ENCODE results near the gene TNS2. TPM values are rescaled to one million over a fixed set of nuclear protein-coding genes. Genes with fewer than 3 reads are reported as not detected.
"Not testable (repeated sequence)": the region's sequence is repeated elsewhere in the genome, so short reads cannot be mapped to it uniquely, and the experiment has no call there.

Gene TNS2
- total and polyA plus RNA-seq, 3 experiments from 2014 or later, result 0.35 to 5.6 (median 2.1) TPM

GRCh38 chr12:53031616-53032015 lies 18.2 kb upstream of the TNS2 start:
- Mint-ChIP-seq H3K4me1 (peaks cover 0 to 6% (median 4%) of the 10 kb centered on the region in 3 donors), H3K36me3 (peaks cover 13 to 81% (median 28%) of the 10 kb centered on the region in 3 donors), H3K9me3 (no peaks in the 10 kb centered on the region), H3K27me3 (no peaks in the 10 kb centered on the region), H3K4me3 (no peak overlapping the region), H3K27ac (peak overlapping the region in 1 of 8 donors; percentile 94)
- Histone ChIP-seq H3K27me3 (ENCODE audit: insufficient read depth, low read length, poor library complexity, severe bottlenecking) (no peaks in the 10 kb centered on the region), H3K36me3 (ENCODE audit: insufficient read depth, low read length) (peaks cover 43% of the 10 kb centered on the region), H3K4me3 (ENCODE audit: low read length) (no peak overlapping the region), H3K27ac (ENCODE audit: low read depth, low read length) (no peak overlapping the region), H3K4me1 (ENCODE audit: insufficient read depth, low read length) (no peaks in the 10 kb centered on the region), H3K9me3 (ENCODE audit: low read length) (no peaks in the 10 kb centered on the region)
- ChIA-PET CTCF (interaction anchor here (0.9 kb wide), 1 partner anchor 51 kb away, joined by 3 read pairs; no protein-coding TSS in a partner anchor), POLR2A (interaction anchor here (0.6 kb wide), 1 partner anchor 469 kb away, joined by 3 read pairs; the partner anchor contains the start of gene TARBP2)
- no peak for DNase-seq

GRCh38 chr12:53033832-53034231 lies 16.0 kb upstream of the TNS2 start:
- Mint-ChIP-seq H3K27ac (peak overlapping the region in 2 of 8 donors; percentile 46 to 56), H3K4me3 (peak overlapping the region in 1 of 7 donors; percentile 23), H3K36me3 (peaks cover 7 to 82% (median 28%) of the 10 kb centered on the region in 3 donors)
- H3K27me3 Mint-ChIP-seq; H3K9me3 Mint-ChIP-seq; H3K27ac ChIP-seq (ENCODE audit: low read depth, low read length); H3K4me3 ChIP-seq (ENCODE audit: low read length); H3K4me1 ChIP-seq (ENCODE audit: insufficient read depth, low read length); DNase-seq; H3K4me1 Mint-ChIP-seq; H3K27me3 ChIP-seq (ENCODE audit: insufficient read depth, low read length, poor library complexity, severe bottlenecking); H3K9me3 ChIP-seq (ENCODE audit: low read length); POLR2A ChIA-PET: not testable (repeated sequence)
- peaks cover 47% of the 10 kb centered on the region for H3K36me3 ChIP-seq (ENCODE audit: insufficient read depth, low read length)
- CTCF ChIA-PET, result interaction anchor here (0.7 kb wide), 1 partner anchor 14 kb away, joined by 3 read pairs; no protein-coding TSS in a partner anchor

GRCh38 chr12:53034459-53034858 lies 15.4 kb upstream of the TNS2 start:
- no peak overlapping the region for H3K4me3 ChIP-seq (ENCODE audit: low read length)
- H3K27ac ChIP-seq (ENCODE audit: low read depth, low read length), result no peak overlapping the region
- ChIA-PET CTCF (interaction anchor here (0.7 to 1.4 kb wide), 2 partner anchors 13 to 18 kb away, joined by 3 to 4 read pairs; no protein-coding TSS in a partner anchor), POLR2A (interaction anchor here (0.7 kb wide), 1 partner anchor 18 kb away, joined by 5 read pairs; no protein-coding TSS in a partner anchor)
- H3K27ac Mint-ChIP-seq, result peak overlapping the region in 4 of 8 donors; percentile 46 to 74 (median 69)
- peaks cover 52% of the 10 kb centered on the region for H3K36me3 ChIP-seq (ENCODE audit: insufficient read depth, low read length)
- no peaks in the 10 kb centered on the region for H3K27me3 Mint-ChIP-seq
- peaks cover 12% of the 10 kb centered on the region for H3K4me1 ChIP-seq (ENCODE audit: insufficient read depth, low read length)
- H3K36me3 Mint-ChIP-seq, result peaks cover 11 to 83% (median 32%) of the 10 kb centered on the region in 3 donors
- H3K27me3 ChIP-seq (ENCODE audit: insufficient read depth, low read length, poor library complexity, severe bottlenecking), result no peaks in the 10 kb centered on the region
- H3K4me3 Mint-ChIP-seq, result no peak overlapping the region
- no peaks in the 10 kb centered on the region for H3K9me3 Mint-ChIP-seq
- DNase-seq, result no peak
- H3K9me3 ChIP-seq (ENCODE audit: low read length), result no peaks in the 10 kb centered on the region
- peaks cover 11 to 14% (median 13%) of the 10 kb centered on the region in 3 donors for H3K4me1 Mint-ChIP-seq

- no peak overlapping the region for H3K4me3 Mint-ChIP-seq
- ChIA-PET CTCF (interaction anchor here (3.6 kb wide), 1 partner anchor 11 kb away, joined by 26 read pairs; no protein-coding TSS in a partner anchor), POLR2A (no interaction called here)
- Histone ChIP-seq H3K4me1 (ENCODE audit: insufficient read depth, low read length) (peaks cover 12% of the 10 kb centered on the region), H3K36me3 (ENCODE audit: insufficient read depth, low read length) (peaks cover 48% of the 10 kb centered on the region), H3K27me3 (ENCODE audit: insufficient read depth, low read length, poor library complexity, severe bottlenecking) (no peaks in the 10 kb centered on the region), H3K27ac (ENCODE audit: low read depth, low read length) (no peak overlapping the region), H3K9me3 (ENCODE audit: low read length) (no peaks in the 10 kb centered on the region), H3K4me3 (ENCODE audit: low read length) (no peak overlapping the region)
- peaks cover 10 to 14% (median 13%) of the 10 kb centered on the region in 3 donors for H3K4me1 Mint-ChIP-seq
- peaks cover 6 to 85% (median 27%) of the 10 kb centered on the region in 3 donors for H3K36me3 Mint-ChIP-seq
- no peak for DNase-seq
- peak overlapping the region in 2 of 8 donors; percentile 42 to 48 for H3K27ac Mint-ChIP-seq
- H3K9me3 Mint-ChIP-seq, result no peaks in the 10 kb centered on the region
- H3K27me3 Mint-ChIP-seq, result no peaks in the 10 kb centered on the region
Observed at GRCh38 chr12:53036802-53037201, 13.1 kb upstream of the TNS2 start.

- peak overlapping the region in 1 of 8 donors; percentile 49 for H3K27ac Mint-ChIP-seq
- peaks cover 6 to 66% (median 13%) of the 10 kb centered on the region in 3 donors for H3K36me3 Mint-ChIP-seq
Observed at GRCh38 chr12:53039851-53040250, 10.0 kb upstream of the TNS2 start.

GRCh38 chr12:53042607-53043454 lies 7.0 kb upstream of the TNS2 start:
- no peaks in the 10 kb centered on the region for H3K9me3 Mint-ChIP-seq
- CTCF ChIA-PET, result interaction anchor here (0.9 kb wide), 1 partner anchor 11 kb away, joined by 3 read pairs; no protein-coding TSS in a partner anchor

More at GRCh38 chr12:53039851-53040250, 10.0 kb upstream of the TNS2 start:
- H3K4me3 Mint-ChIP-seq, result peak overlapping the region in 2 of 7 donors; percentile 19 to 56
- ChIA-PET POLR2A (no interaction called here), CTCF (no interaction called here)
- peaks cover 10 to 14% (median 13%) of the 10 kb centered on the region in 3 donors for H3K4me1 Mint-ChIP-seq
- Histone ChIP-seq H3K27ac (ENCODE audit: low read depth, low read length) (no peak overlapping the region), H3K27me3 (ENCODE audit: insufficient read depth, low read length, poor library complexity, severe bottlenecking) (no peaks in the 10 kb centered on the region), H3K4me3 (ENCODE audit: low read length) (no peak overlapping the region), H3K9me3 (ENCODE audit: low read length) (no peaks in the 10 kb centered on the region), H3K4me1 (ENCODE audit: insufficient read depth, low read length) (peaks cover 12% of the 10 kb centered on the region), H3K36me3 (ENCODE audit: insufficient read depth, low read length) (peaks cover 36% of the 10 kb centered on the region)
- DNase-seq, result no peak
- no peaks in the 10 kb centered on the region for H3K9me3 Mint-ChIP-seq
- peaks cover 0 to 1% of the 10 kb centered on the region in 2 donors for H3K27me3 Mint-ChIP-seq

GRCh38 chr12:53044052-53044581 lies 5.7 kb upstream of the TNS2 start:
- Mint-ChIP-seq H3K4me1 (peaks cover 10 to 24% (median 11%) of the 10 kb centered on the region in 3 donors), H3K27me3 (peaks cover 0 to 1% of the 10 kb centered on the region in 2 donors), H3K36me3 (peaks cover 1 to 33% (median 2%) of the 10 kb centered on the region in 3 donors), H3K9me3 (no peaks in the 10 kb centered on the region), H3K27ac (peak overlapping the region in 4 of 8 donors; percentile 23 to 65 (median 34)), H3K4me3 (no peak overlapping the region)
- POLR2A ChIA-PET, result interaction anchor here (1.0 kb wide), 1 partner anchor 35 kb away, joined by 3 read pairs; the partner anchor contains the start of gene SPRYD3
- DNase-seq, result no peak
- H3K9me3 ChIP-seq (ENCODE audit: low read length), result no peaks in the 10 kb centered on the region
- CTCF ChIA-PET, result interaction anchor here (1.0 to 2.3 kb wide), 2 partner anchors 22 to 55 kb away, joined by 3 to 6 read pairs; no protein-coding TSS in a partner anchor
- no peak overlapping the region for H3K4me3 ChIP-seq (ENCODE audit: low read length)
- H3K27me3 ChIP-seq (ENCODE audit: insufficient read depth, low read length, poor library complexity, severe bottlenecking), result no peaks in the 10 kb centered on the region
- peaks cover 10% of the 10 kb centered on the region for H3K4me1 ChIP-seq (ENCODE audit: insufficient read depth, low read length)
- peaks cover 9% of the 10 kb centered on the region for H3K36me3 ChIP-seq (ENCODE audit: insufficient read depth, low read length)
- no peak overlapping the region for H3K27ac ChIP-seq (ENCODE audit: low read depth, low read length)

More at GRCh38 chr12:53042607-53043454, 7.0 kb upstream of the TNS2 start:
- DNase-seq, result no peak
- Histone ChIP-seq H3K27ac (ENCODE audit: low read depth, low read length) (no peak overlapping the region), H3K36me3 (ENCODE audit: insufficient read depth, low read length) (peaks cover 17% of the 10 kb centered on the region), H3K4me1 (ENCODE audit: insufficient read depth, low read length) (peaks cover 20% of the 10 kb centered on the region), H3K9me3 (ENCODE audit: low read length) (no peaks in the 10 kb centered on the region), H3K27me3 (ENCODE audit: insufficient read depth, low read length, poor library complexity, severe bottlenecking) (no peaks in the 10 kb centered on the region), H3K4me3 (ENCODE audit: low read length) (no peak overlapping the region)
- peaks cover 0 to 1% of the 10 kb centered on the region in 2 donors for H3K27me3 Mint-ChIP-seq
- POLR2A ChIA-PET, result interaction anchor here (1.0 kb wide), 1 partner anchor 36 kb away, joined by 3 read pairs; the partner anchor contains the start of gene SPRYD3
- peaks cover 6 to 44% (median 9%) of the 10 kb centered on the region in 3 donors for H3K36me3 Mint-ChIP-seq
- peak overlapping the region in 1 of 7 donors; percentile 74 for H3K4me3 Mint-ChIP-seq
- peaks cover 19 to 31% (median 21%) of the 10 kb centered on the region in 3 donors for H3K4me1 Mint-ChIP-seq
- H3K27ac Mint-ChIP-seq, result peak overlapping the region in 6 of 8 donors; percentile 5 to 66 (median 43)

All from CD8-positive, alpha-beta memory T cell (primary cell).